GM10266 (cell line): ENCODE measurements around the gene ENTPD5.
"Not testable (repeated sequence)": the region's sequence is repeated elsewhere in the genome, so short reads cannot be mapped to it uniquely, and the experiment has no call there.

Experiments
- DNase-seq: peaks from one replicate; pipeline ENCODE4 v3.0.0; 2012; ENCODE audit errors: extremely low spot score
- CTCF ChIP-seq: IDR thresholded peaks from 2 replicates; pipeline ENCODE4 v1.5.1; 2012; ENCODE audit warnings: mild to moderate bottlenecking, low read depth; ENCODE audit not compliant: control insufficient read depth, insufficient read depth; ENCODE audit errors: missing control alignments

The ENTPD5 gene

GRCh38 chr14:74019408-74020137, 485 bp upstream of the ENTPD5 start:
- TF ChIP-seq CTCF: no peak
- DNase-seq: no peak

- peak; percentile 51 for DNase-seq
These were observed 908 bp downstream of the ENTPD5 start for GRCh38 chr14:74018174-74018585.

GRCh38 chr14:74015963-74016362, 3.1 kb downstream of the ENTPD5 start:
- no peak for TF ChIP-seq CTCF

More at GRCh38 chr14:74018174-74018585, 908 bp downstream of the ENTPD5 start:
- no peak for TF ChIP-seq CTCF

GRCh38 chr14:74015176-74015575, 3.9 kb downstream of the ENTPD5 start:
- no peak for DNase-seq
- no peak for TF ChIP-seq CTCF

More at GRCh38 chr14:74015963-74016362, 3.1 kb downstream of the ENTPD5 start:
- no peak for DNase-seq

GRCh38 chr14:74014299-74014698, 4.8 kb downstream of the ENTPD5 start:
- DNase-seq: no peak

GRCh38 chr14:74008843-74009499, 10.1 kb downstream of the ENTPD5 start:
- no peak for TF ChIP-seq CTCF
- no peak for DNase-seq

More at GRCh38 chr14:74014299-74014698, 4.8 kb downstream of the ENTPD5 start:
- TF ChIP-seq CTCF: no peak

GRCh38 chr14:74005664-74006063, 13.4 kb downstream of the ENTPD5 start:
- DNase-seq: not testable (repeated sequence)

GRCh38 chr14:73998726-73999125, 20.4 kb downstream of the ENTPD5 start:
- TF ChIP-seq CTCF: no peak
- no peak for DNase-seq
